OCI-LY3 (cell line): ENCODE measurements around the gene TNFAIP8L1.

Experiments
- EZH2phosphoT487 ChIP-seq: fragments of 200-600 bp; shearing (Covaris generic); IDR thresholded peaks from 2 replicates; pipeline ENCODE4 v1.6.1; 2018; ENCODE audit warnings: antibody characterized with exemption, mixed run types, low read depth
- TF ChIP-seq, protein P1 (sequence below): fragments of 200-600, 300-600 bp; sonication (generic); IDR thresholded peaks from 2 replicates; pipeline ENCODE4 v1.5.1; 2014; ENCODE audit warnings: antibody characterized with exemption, low read length, low read depth

- TF ChIP-seq, protein P1, sequence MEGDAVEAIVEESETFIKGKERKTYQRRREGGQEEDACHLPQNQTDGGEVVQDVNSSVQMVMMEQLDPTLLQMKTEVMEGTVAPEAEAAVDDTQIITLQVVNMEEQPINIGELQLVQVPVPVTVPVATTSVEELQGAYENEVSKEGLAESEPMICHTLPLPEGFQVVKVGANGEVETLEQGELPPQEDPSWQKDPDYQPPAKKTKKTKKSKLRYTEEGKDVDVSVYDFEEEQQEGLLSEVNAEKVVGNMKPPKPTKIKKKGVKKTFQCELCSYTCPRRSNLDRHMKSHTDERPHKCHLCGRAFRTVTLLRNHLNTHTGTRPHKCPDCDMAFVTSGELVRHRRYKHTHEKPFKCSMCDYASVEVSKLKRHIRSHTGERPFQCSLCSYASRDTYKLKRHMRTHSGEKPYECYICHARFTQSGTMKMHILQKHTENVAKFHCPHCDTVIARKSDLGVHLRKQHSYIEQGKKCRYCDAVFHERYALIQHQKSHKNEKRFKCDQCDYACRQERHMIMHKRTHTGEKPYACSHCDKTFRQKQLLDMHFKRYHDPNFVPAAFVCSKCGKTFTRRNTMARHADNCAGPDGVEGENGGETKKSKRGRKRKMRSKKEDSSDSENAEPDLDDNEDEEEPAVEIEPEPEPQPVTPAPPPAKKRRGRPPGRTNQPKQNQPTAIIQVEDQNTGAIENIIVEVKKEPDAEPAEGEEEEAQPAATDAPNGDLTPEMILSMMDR, result no peak
- TF ChIP-seq EZH2phosphoT487, result no peak
These were observed 53.1 kb downstream of the TNFAIP8L1 start for GRCh38 chr19:4692251-4693077.
